HG02885 (cell line): Measurements from ENCODE around the gene PPP6R3.
"Not testable (repeated sequence)": the region's sequence is repeated elsewhere in the genome, so short reads cannot be mapped to it uniquely, and the experiment has no call there.

Experiments
- ATAC-seq: cut with Tn5 transposase; IDR thresholded peaks from one replicate; pipeline ENCODE4 v1.9.1; 2021; ENCODE audit warnings: mild to moderate bottlenecking; ENCODE audit not compliant: unreplicated experiment, poor library complexity

The PPP6R3 gene

DNA sequence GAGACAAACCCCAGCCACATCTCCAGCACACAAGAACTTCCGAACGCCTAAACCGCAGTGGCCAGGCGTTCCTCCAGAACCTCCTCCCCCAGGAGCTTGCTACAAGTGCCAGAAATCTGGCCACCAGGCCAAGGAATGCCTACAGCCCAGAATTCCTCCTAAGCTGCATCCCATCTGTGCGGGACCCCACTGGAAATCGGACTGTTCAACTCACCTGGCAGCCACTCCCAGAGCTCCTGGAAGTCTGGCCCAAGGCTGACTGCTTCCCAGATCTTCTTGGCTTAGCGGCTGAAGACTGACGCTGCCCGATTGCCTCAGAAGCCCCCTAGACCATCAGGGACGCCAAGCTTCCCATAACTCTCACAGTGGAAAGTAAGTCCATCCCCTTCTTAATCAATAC, 175.3 kb downstream of the PPP6R3 start:
- not testable (repeated sequence) for ATAC-seq

DNA sequence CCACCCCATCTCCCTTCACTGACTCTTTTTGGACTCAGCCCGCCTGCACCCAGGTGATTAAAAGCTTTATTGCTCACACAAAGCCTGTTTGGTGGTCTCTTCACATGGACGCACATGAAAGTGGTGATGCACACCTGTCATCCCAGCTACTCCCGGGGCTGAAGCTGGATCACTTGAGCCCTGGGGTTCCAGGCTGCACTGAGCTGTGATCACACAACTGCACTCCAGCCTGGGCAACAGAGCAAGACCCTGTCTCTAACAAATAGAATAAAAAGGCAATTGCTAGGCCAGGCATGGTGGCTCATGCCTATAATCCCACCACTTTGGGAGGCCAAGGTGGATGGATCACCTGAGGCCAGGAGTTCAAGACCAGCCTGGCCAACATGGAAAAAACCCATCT, 178.8 kb downstream of the PPP6R3 start:
- not testable (repeated sequence) for ATAC-seq

DNA sequence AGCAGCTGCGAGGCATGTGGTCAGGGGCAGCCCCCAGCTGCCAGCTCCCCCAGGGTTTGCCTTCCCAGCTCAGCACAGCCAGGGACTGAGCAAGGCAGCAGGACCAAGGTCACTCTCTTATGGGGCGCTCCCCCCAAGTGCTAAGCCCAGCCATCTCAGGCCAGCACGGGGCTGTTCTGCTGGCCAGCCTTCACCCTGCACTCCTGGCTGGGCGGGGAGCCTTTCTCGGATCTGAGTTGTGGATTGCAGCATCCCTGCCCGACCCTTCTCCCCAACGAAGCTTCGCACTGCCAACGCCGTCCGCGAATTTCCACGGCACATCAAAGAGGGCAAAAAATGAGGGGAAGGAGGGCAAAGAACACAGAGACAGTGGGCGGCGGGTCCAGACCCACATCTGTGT, 181.3 kb downstream of the PPP6R3 start:
- ATAC-seq = no peak

DNA sequence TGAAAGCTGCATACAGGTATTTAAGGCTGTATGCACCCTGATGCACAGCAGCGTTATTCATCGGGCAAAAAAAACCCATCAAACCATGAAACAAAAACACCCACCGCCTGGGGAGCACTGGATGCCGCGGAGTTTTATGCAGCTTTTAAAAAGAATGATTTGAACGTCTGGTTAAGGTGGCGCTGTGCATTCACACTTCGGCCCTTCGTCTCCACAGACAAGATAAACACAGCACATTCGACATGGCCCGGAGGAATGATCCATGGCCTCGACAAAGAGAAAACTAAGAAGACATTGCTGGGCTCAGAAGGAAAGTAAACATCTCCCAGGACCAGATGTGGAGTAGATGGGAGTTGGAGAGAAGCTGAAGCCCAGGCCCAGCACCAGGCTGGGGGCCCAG, 183.0 kb downstream of the PPP6R3 start:
- no peak for ATAC-seq

- no peak for ATAC-seq
Measured at GRCh38 chr11:68646832-68647231, 186.3 kb downstream of the PPP6R3 start.

- ATAC-seq = no peak
Measured at GRCh38 chr11:68649851-68650555, 189.5 kb downstream of the PPP6R3 start.

DNA sequence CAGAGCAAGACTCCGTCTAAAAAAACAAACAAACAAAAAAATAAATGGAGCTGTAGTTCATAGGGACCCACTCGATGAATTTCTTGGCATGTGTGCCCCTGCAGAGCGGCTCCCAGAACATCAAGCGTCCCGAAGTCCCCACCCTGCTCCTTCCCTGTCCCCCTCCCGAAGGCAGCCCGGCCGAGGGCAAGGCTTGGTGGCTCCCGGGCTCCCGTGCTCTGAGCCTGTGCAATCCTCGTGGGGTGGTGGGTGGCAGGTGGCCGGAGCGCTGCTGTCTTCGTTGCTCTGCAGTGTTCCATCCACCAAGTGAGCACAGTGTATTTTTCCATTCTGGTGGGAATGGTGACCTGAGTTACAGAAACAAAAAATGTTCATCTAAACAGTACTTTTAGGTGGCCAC, 190.2 kb downstream of the PPP6R3 start:
- ATAC-seq = no peak

- ATAC-seq = no peak
Measured at GRCh38 chr11:68651208-68651984, 190.8 kb downstream of the PPP6R3 start.

GRCh38 chr11:68651985-68652682, 191.6 kb downstream of the PPP6R3 start:
- ATAC-seq = no peak

- no peak for ATAC-seq
Measured at GRCh38 chr11:68652683-68653156, 192.2 kb downstream of the PPP6R3 start.

DNA sequence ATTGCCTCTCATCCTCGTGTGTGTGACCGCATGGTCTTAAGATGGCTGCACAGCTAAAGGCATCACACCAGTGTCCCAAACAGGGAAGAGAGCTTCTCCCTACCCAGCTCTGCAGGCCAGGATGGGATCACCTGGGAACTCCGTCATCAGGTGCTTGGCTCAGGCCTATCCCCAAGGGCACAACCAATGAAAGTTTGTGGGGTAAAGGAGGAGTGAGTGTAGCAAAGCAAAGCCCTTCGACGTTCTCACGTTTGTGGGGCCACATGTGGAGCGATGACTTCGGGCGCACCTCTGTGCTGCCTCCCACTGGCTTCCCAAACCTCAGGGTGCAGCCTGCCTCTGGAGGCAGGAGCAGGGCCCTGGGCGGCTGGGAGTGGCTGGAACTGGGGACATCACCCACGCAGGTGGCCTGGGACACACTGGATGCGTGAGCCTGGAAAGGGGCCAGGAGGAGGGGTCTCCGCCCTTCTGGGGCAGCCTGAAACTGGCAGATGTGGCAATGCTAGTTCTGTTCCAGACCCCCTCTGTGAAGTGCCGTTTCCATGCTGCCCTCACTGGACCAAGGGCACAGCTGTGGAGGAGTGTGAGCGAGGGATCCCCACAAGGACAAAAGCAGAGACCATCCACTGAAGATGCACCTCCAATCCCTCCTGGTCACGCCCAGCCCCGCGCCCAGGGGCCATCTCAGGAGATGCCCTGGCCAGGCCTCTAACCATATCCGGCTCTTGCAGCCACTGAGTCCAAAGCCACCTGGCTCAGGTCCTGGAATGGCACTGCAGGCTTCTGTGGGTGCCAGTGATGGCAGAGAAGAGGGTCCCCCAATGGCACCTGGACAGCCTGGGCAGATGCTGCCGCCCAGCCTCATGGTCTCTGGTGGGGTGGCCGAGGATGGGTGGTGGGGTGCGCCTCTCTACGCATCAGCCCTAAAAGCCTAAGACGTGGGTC, 193.2 kb downstream of the PPP6R3 start:
- no peak for ATAC-seq

DNA sequence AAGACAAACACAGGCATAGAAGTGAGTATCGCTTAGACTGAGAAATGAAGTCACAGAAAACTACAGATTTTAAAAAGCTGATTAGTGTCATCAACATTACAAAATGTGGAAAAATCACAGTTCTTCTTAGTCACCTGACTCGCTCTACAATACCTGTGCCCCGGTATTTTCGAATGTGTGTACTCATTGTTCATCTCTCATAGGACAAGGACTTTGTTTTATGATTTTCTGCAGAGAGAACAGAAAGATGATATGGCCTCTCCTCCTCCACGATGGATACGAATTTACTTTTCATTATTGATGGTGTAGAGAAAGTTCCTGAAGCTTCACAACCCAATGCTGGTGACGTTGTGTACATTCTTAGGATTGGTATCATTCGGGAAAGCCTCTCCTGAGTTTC, 194.4 kb downstream of the PPP6R3 start:
- ATAC-seq = no peak

GRCh38 chr11:68655406-68655805, 194.9 kb downstream of the PPP6R3 start:
- no peak for ATAC-seq

- no peak for ATAC-seq
Measured at GRCh38 chr11:68655806-68656205, 195.3 kb downstream of the PPP6R3 start.

DNA sequence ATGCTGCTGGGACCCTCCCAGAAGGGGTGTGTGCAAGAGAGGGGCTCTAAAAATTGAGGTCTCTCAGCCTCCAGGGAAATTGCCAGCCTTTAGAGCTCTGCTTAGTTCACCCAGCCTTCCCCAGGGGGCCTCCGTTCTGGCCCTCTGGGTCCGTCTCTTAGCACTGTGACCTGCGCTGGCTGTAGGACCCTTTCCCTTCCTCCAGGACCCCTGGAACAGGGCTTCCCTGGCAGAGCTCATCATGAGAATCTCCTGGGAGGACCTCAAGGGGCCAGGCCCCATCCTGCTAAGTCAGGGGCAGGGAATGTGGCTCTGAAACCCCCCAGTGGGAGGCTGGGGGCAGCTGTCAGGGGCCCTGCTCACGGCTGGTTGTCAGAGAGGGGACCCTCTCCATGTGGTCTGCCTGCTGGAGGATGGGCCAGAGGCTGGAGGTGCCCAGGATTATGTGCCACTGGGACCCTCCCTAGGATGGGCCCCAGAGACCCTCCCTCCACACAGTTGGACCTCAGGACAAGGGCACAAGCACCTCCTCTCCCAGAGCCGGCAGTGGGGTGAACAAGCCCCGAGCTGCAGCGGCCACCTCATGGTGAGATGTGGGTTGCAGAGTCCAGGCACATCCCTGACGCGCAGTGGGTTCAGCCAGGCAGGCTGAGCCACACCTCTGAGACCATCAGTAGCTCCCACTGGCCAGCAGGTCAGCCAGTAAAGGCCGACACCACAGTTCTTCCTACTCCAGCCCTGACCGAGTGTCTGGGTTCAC, 196.6 kb downstream of the PPP6R3 start:
- no peak for ATAC-seq

DNA sequence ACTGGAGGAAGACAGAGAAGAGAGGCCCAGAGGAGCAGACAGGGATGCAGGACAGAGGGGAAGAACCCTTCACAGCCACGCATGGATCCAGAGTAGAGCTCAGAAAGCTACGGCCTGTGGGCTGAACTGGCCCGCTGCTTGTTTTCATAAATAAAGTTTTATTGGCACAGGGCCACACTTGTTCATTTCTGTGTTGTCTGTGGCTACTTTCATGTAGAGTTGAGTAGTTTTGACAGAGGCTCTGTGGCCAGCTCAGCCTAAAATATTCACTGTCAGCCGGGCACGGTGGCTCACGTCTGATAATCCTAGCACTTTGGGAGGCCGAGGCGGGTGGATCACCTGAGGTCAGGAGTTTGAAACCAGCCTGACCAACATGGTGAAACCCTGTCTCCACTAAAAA, 197.5 kb downstream of the PPP6R3 start:
- no peak for ATAC-seq

DNA sequence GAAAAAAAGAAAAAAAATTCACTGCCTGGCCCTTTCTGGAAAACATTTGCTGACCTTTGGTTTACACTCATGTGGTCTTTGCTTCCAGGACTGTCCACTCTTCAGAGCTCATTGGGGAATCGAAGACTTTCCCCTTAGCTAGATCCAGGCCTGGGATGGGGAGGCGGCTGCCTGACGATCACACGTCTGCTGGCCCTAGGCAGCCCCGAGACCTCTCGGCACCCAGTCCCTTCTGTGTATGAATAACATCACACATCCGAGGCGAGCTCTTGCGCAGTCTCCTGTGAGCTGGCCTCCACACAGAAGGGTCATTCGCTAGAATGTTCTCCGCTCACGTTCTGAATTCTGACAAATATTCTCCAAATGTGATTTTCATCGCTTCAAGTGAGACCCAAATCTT, 198.1 kb downstream of the PPP6R3 start:
- ATAC-seq = no peak

GRCh38 chr11:68659158-68659921, 198.8 kb downstream of the PPP6R3 start:
- ATAC-seq = no peak
